Natural killer cell (primary cell): ENCODE results near the gene ZC3H18. TPM values are rescaled to one million over a fixed set of nuclear protein-coding genes. Genes with fewer than 3 reads are reported as not detected.

Experiments
- ATAC-seq, 3 donors: fragments of 150-1000 bp in 2 of 3; fragments of 200-7000 bp in 1 of 3; cut with Tn5 transposase; 1 replicate in 1 of 3; 2 replicates in 2 of 3; pipeline ENCODE4 v1.10.0; 2021; ENCODE audit warnings: mild to moderate bottlenecking in 2 of 3, moderate library complexity in 2 of 3
- DNase-seq, 2 donors: peaks; one replicate each; pipeline versions ENCODE4 v3.0.0 to v3.0.0-alpha.2; 2013 to 2021; ENCODE audit warnings: mixed read lengths in 1 of 2
- H3K27ac ChIP-seq: one replicate; pipeline ENCODE4 v1.5.1; 2013; ENCODE audit warnings: mild to moderate bottlenecking, low read length
- H3K27me3 ChIP-seq: one replicate; pipeline ENCODE4 v1.6.1; 2013; ENCODE audit warnings: low read length; ENCODE audit not compliant: control insufficient read depth, insufficient read depth
- H3K36me3 ChIP-seq: one replicate; pipeline ENCODE4 v1.6.1; 2013; ENCODE audit warnings: low read length; ENCODE audit not compliant: control insufficient read depth, insufficient read depth
- H3K4me1 ChIP-seq: one replicate; pipeline ENCODE4 v1.6.1; 2013; ENCODE audit warnings: low read length; ENCODE audit not compliant: control insufficient read depth, insufficient read depth
- H3K4me3 ChIP-seq: one replicate; pipeline ENCODE4 v1.5.1; 2013; ENCODE audit warnings: low read length
- H3K9me3 ChIP-seq: one replicate; pipeline ENCODE4 v1.6.1; 2013; ENCODE audit warnings: low read length; ENCODE audit not compliant: control insufficient read depth, insufficient read depth
- H3K27ac Mint-ChIP-seq, 2 donors: one replicate each; pipeline ENCODE4 v1.8.0; 2022; ENCODE audit warnings: mild to moderate bottlenecking in 2 of 2, mixed read lengths in 2 of 2, moderate library complexity in 1 of 2
- H3K27me3 Mint-ChIP-seq, 2 donors: one replicate each; pipeline ENCODE4 v1.8.0; 2022; ENCODE audit warnings: low read depth in 2 of 2, mixed read lengths in 2 of 2
- H3K36me3 Mint-ChIP-seq: one replicate; pipeline ENCODE4 v1.8.0; 2022; ENCODE audit warnings: mixed read lengths
- H3K4me1 Mint-ChIP-seq, 2 donors: one replicate each; pipeline ENCODE4 v1.8.0; 2022; ENCODE audit warnings: mixed read lengths in 2 of 2
- H3K4me3 Mint-ChIP-seq: one replicate; pipeline ENCODE4 v1.8.0; 2022; ENCODE audit warnings: mild to moderate bottlenecking, moderate library complexity, mixed read lengths
- H3K9me3 Mint-ChIP-seq, 2 donors: one replicate each; pipeline ENCODE4 v1.8.0; 2022; ENCODE audit warnings: mixed read lengths in 2 of 2
- CTCF ChIP-seq: fragments of 200-600 bp; IDR thresholded peaks from one replicate; pipeline ENCODE4 v1.8.0; 2022; ENCODE audit warnings: antibody characterized with exemption
- WGBS: methylation state at CpG from one replicate; pipeline ENCODE4 v1.1.7; 2013; ENCODE audit warnings: missing lambda C conversion rate; ENCODE audit not compliant: insufficient coverage; 5-methylcytosine and 5-hydroxymethylcytosine counted together
- intact Hi-C: fragments of 100-400 bp; cut with micrococcal nuclease; formaldehyde crosslinking; loops from one replicate; pipeline ENCODE4 v1.14.2; 2022
- total RNA-seq, 4 donors: library from RNA; stranded (reverse); fragments of 120-200 nt in 1 of 4; gene quantifications; one replicate each; pipeline versions ENCODE4 v1.2.3 to v1.2.4, GENCODE V29; 2013 to 2022

The ZC3H18 gene
- total RNA-seq, 3 donors from 2014 or later (not counting 1 experiment from before 2014, with no cell fraction given), result 125 to 130 (median 126) TPM

DNA sequence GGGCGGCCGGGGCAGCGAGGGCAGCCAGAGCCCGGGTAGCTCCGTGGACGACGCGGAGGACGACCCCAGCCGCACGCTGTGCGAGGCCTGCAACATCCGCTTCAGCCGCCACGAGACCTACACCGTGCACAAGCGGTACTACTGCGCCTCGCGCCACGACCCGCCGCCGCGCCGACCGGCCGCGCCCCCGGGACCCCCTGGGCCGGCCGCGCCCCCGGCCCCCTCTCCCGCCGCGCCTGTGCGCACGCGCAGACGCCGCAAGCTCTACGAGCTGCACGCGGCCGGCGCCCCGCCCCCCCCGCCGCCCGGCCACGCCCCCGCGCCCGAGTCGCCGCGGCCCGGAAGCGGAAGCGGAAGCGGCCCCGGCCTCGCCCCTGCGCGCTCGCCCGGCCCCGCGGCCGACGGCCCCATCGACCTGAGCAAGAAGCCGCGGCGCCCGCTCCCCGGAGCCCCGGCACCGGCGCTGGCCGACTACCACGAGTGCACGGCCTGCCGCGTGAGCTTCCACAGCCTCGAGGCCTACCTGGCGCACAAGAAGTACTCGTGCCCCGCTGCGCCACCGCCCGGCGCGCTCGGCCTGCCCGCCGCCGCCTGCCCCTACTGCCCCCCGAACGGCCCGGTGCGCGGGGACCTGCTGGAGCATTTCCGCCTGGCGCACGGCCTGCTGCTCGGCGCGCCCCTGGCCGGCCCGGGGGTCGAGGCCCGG, 36.1 kb upstream of the ZC3H18 start:
- H3K9me3 ChIP-seq, result no peaks in the 10 kb centered on the region
- H3K4me3 ChIP-seq, result no peak overlapping the region
- peaks cover 51% of the 10 kb centered on the region for H3K4me1 ChIP-seq
- H3K36me3 ChIP-seq, result peaks cover 34% of the 10 kb centered on the region
- no peak for TF ChIP-seq CTCF
- Mint-ChIP-seq H3K27me3 (no peaks in the 10 kb centered on the region), H3K9me3 (no peaks in the 10 kb centered on the region), H3K4me1 (peaks cover 0 to 55% of the 10 kb centered on the region in 2 donors), H3K36me3 (no peaks in the 10 kb centered on the region), H3K27ac (peak overlapping the region in 1 of 2 donors; percentile 77), H3K4me3 (no peak overlapping the region)
- no peaks in the 10 kb centered on the region for H3K27me3 ChIP-seq
- no peak overlapping the region for H3K27ac ChIP-seq
- DNase-seq (peak; percentile 55 to 87), ATAC-seq (peak; percentile 71 to 80 (median 74))
- intact Hi-C loops, result no loop called here
- WGBS, result 27% methylated on average over 114 of the region's 114 CpGs

GRCh38 chr16:88534638-88535190, 35.5 kb upstream of the ZC3H18 start:
- Histone ChIP-seq H3K4me1 (peaks cover 58% of the 10 kb centered on the region), H3K4me3 (peak overlapping the region; percentile 10), H3K9me3 (no peaks in the 10 kb centered on the region), H3K27me3 (no peaks in the 10 kb centered on the region), H3K36me3 (peaks cover 29% of the 10 kb centered on the region), H3K27ac (no peak overlapping the region)
- Mint-ChIP-seq H3K9me3 (no peaks in the 10 kb centered on the region), H3K27ac (peak overlapping the region in 1 of 2 donors; percentile 77), H3K36me3 (no peaks in the 10 kb centered on the region), H3K4me1 (peaks cover 0 to 53% of the 10 kb centered on the region in 2 donors), H3K4me3 (peak overlapping the region; percentile 55), H3K27me3 (no peaks in the 10 kb centered on the region)
- peak in 1 of 2 donors; percentile 56 for DNase-seq
- WGBS, result 52% methylated on average over 65 of the region's 65 CpGs
- intact Hi-C loops, result no loop called here
- TF ChIP-seq CTCF, result no peak
- ATAC-seq, result peak in 1 of 3 donors; percentile 4

- H3K4me1 Mint-ChIP-seq, result peaks cover 0 to 53% of the 10 kb centered on the region in 2 donors
- Histone ChIP-seq H3K27me3 (no peaks in the 10 kb centered on the region), H3K4me1 (peaks cover 64% of the 10 kb centered on the region), H3K4me3 (peak overlapping the region; percentile 10), H3K9me3 (no peaks in the 10 kb centered on the region), H3K36me3 (peaks cover 23% of the 10 kb centered on the region), H3K27ac (no peak overlapping the region)
- peak overlapping the region; percentile 52 to 77 for H3K27ac Mint-ChIP-seq
- no peaks in the 10 kb centered on the region for H3K27me3 Mint-ChIP-seq
- no peaks in the 10 kb centered on the region for H3K9me3 Mint-ChIP-seq
- intact Hi-C loops, result no loop called here
- 96% methylated on average over 22 of the region's 22 CpGs for WGBS
- no peaks in the 10 kb centered on the region for H3K36me3 Mint-ChIP-seq
- H3K4me3 Mint-ChIP-seq, result peak overlapping the region; percentile 35
- ATAC-seq, result no peak
- no peak for DNase-seq
- TF ChIP-seq CTCF, result no peak
Measured at GRCh38 chr16:88535191-88535856, 34.9 kb upstream of the ZC3H18 start.
